GM12878 (cell line): ENCODE measurements around the gene RBM4B. TPM values are rescaled to one million over a fixed set of nuclear protein-coding genes. Genes with fewer than 3 reads are reported as not detected.

Source experiments
- ATAC-seq: fragments of 200-7000 bp; cut with Tn5 transposase; 3 replicates; pipeline ENCODE4 v1.9.1; 2020; ENCODE audit warnings: mild to moderate bottlenecking, moderate library complexity
- BruUV-seq: library from RNA; stranded (reverse); fragments of 400-500 nt; replicated peaks from 2 replicates; lab custom pipeline; 2021; lab: Mats Ljungman, UMichigan
- CTCF ChIA-PET: fragments of 300-600 bp; sonication (Branson Sonifier 250); formaldehyde crosslinking; extraction: SDS; loops from one replicate; lab custom pipeline; 2021; ENCODE audit warnings: inconsistent platforms; lab: Yijun Ruan, JAX
- POLR2A ChIA-PET: fragments of 350-600 bp; formaldehyde crosslinking; extraction: SDS; loops from one replicate; lab custom pipeline; 2021; ENCODE audit warnings: inconsistent platforms; lab: Charles Lee
- RAD21 ChIA-PET: fragments of 300-600 bp; sonication (Branson Sonifier 250); formaldehyde crosslinking; loops from one replicate; lab custom pipeline; 2023; ENCODE audit warnings: antibody characterized with exemption; ENCODE audit not compliant: unreplicated experiment; lab: Charles Lee
- SMC1A ChIA-PET: fragments of 300-600 bp; sonication (Branson Sonifier 250); formaldehyde crosslinking; loops from one replicate; lab custom pipeline; 2023; ENCODE audit not compliant: unreplicated experiment, uncharacterized antibody; lab: Charles Lee
- DNase-seq: peaks from one replicate; pipeline ENCODE4 v3.0.0-alpha.2; 2011; ENCODE audit warnings: low read depth, low spot score
- FAIRE-seq: peaks from 3 replicates; lab custom pipeline; 2011; peaks lifted over from hg19 to GRCh38; lab: Jason Lieb, UNC
- H2AFZ ChIP-seq: 2 replicates; pipeline ENCODE4 v1.6.0; 2011; ENCODE audit warnings: low read depth, low read length, control low read depth; ENCODE audit not compliant: control insufficient read depth
- H3K27ac ChIP-seq: 2 replicates; pipeline ENCODE4 v1.5.1; 2011; ENCODE audit warnings: control low read depth; ENCODE audit not compliant: control insufficient read depth, insufficient read depth
- H3K27me3 ChIP-seq, 2 experiments: replicated peaks in 1 of 2; 2 replicates each; pipeline versions ENCODE4 v1.6.0 to v1.6.1; 2011; ENCODE audit warnings: low read length in 1 of 2; ENCODE audit not compliant: control insufficient read depth in 2 of 2, insufficient read depth in 2 of 2
- H3K36me3 ChIP-seq, 2 experiments: 2 replicates each; pipeline ENCODE4 v1.5.1; 2011; ENCODE audit warnings: low read length in 1 of 2; ENCODE audit not compliant: control insufficient read depth in 2 of 2, insufficient read depth in 2 of 2
- H3K4me1 ChIP-seq: 2 replicates; pipeline ENCODE4 v1.6.1; 2011; ENCODE audit warnings: mild to moderate bottlenecking, low read length, moderate library complexity, mixed read lengths; ENCODE audit not compliant: control insufficient read depth, insufficient read depth
- H3K4me2 ChIP-seq: 2 replicates; pipeline ENCODE4 v1.6.0; 2011; ENCODE audit warnings: control low read depth; ENCODE audit not compliant: control insufficient read depth, insufficient read depth
- H3K4me3 ChIP-seq: fragments of 200-600 bp; sonication (generic); 2 replicates; pipeline ENCODE4 v1.5.1; 2016
- H3K79me2 ChIP-seq: 2 replicates; pipeline ENCODE4 v1.6.0; 2011; ENCODE audit warnings: low read length; ENCODE audit not compliant: control insufficient read depth, insufficient read depth
- H3K9ac ChIP-seq: 2 replicates; pipeline ENCODE4 v1.8.0; 2011; ENCODE audit warnings: low read length, control low read depth, mixed read lengths; ENCODE audit not compliant: control insufficient read depth, insufficient read depth
- H3K9me3 ChIP-seq: replicated peaks from 3 replicates; pipeline ENCODE4 v1.5.1; 2011; ENCODE audit warnings: mild to moderate bottlenecking, low read length; ENCODE audit not compliant: control insufficient read depth, insufficient read depth
- H4K20me1 ChIP-seq: 2 replicates; pipeline ENCODE4 v1.6.0; 2011; ENCODE audit not compliant: control insufficient read depth, insufficient read depth
- FOXK2 ChIP-seq: fragments of 450-650 bp; IDR thresholded peaks from 2 replicates; pipeline ENCODE4 v1.6.1; 2017; ENCODE audit warnings: mild to moderate bottlenecking, moderate library complexity
- IKZF2 ChIP-seq, 2 experiments: fragments of 450-650 bp; IDR thresholded peaks; 2 replicates each; pipeline ENCODE4 v1.6.1; 2017; ENCODE audit warnings: mild to moderate bottlenecking in 2 of 2, moderate library complexity in 2 of 2
- LARP7 ChIP-seq: fragments of 450-650 bp; IDR thresholded peaks from 2 replicates; pipeline ENCODE4 v1.6.1; 2017; ENCODE audit warnings: mild to moderate bottlenecking
- MTA3 ChIP-seq: IDR thresholded peaks from 2 replicates; pipeline ENCODE4 v1.6.1; 2012; ENCODE audit warnings: low read length, inconsistent platforms, borderline replicate concordance
- NR2F1 ChIP-seq: fragments of 450-650 bp; conservative IDR thresholded peaks from 2 replicates; pipeline ENCODE4 v1.6.1; 2017; ENCODE audit warnings: mild to moderate bottlenecking
- TCF3 ChIP-seq: IDR thresholded peaks from 2 replicates; pipeline ENCODE4 v1.6.1; 2012; ENCODE audit warnings: low read depth, mild to moderate bottlenecking, low read length, borderline replicate concordance; ENCODE audit not compliant: insufficient read depth
- WGBS: methylation state at CpG from one replicate; pipeline ENCODE4 v1.1.6; 2016; ENCODE audit warnings: low lambda C conversion rate; ENCODE audit not compliant: insufficient replicate concordance, insufficient coverage; ENCODE audit errors: missing lambda C conversion rate; 5-methylcytosine and 5-hydroxymethylcytosine counted together
- in situ Hi-C: fragments of 300-500 bp; cut with MboI; formaldehyde crosslinking; loops from 9 replicates; pipeline ENCODE4 v1.14.3; 2018; ENCODE audit warnings: mixed read lengths
- intact Hi-C: fragments of 100-400 bp; cut with micrococcal nuclease; formaldehyde crosslinking; loops from one replicate; pipeline ENCODE4 v1.14.2; 2022; ENCODE audit not compliant: unreplicated experiment
- polyA plus RNA-seq, 11 experiments: library from polyadenylated mRNA; depleted of rRNA in 4 of 11; unstranded in 6 of 11; stranded (reverse) in 5 of 11; fragments of >200 nt; fragmentation: Nextera tagmentation in 4 of 11; fragmentation: Illumina TruSeq in 1 of 11; extraction: Ambion mirVana in 4 of 11; extraction: Trizol in 1 of 11; gene quantifications; 1 replicate in 1 of 11; 2 replicates in 10 of 11; pipeline versions ENCODE4 v1.2.1 to v1.2.3, GENCODE V29; 2011 to 2016; ENCODE audit warnings: inconsistent platforms in 2 of 11, missing spikeins in 2 of 11, low read depth in 1 of 11
- total RNA-seq, 4 experiments: library from RNA; depleted of rRNA in 3 of 4; stranded (reverse); fragments of >200 nt in 3 of 4; fragmentation: Illumina TruSeq in 1 of 4; extraction: Trizol in 1 of 4; gene quantifications; 2 replicates each; pipeline versions ENCODE4 v1.2.1 to v1.2.3, GENCODE V29; 2013 to 2021
- TF ChIP-seq, protein P1 (sequence below): fragments of 450-650 bp; conservative IDR thresholded peaks from 2 replicates; pipeline ENCODE4 v1.6.1; 2017; ENCODE audit warnings: mild to moderate bottlenecking, moderate library complexity

Gene RBM4B
- total and polyA plus RNA-seq, 10 of the 15 experiments (the other 5 are each of a cell fraction or from before 2014, with no cell fraction given) = 16.1 to 37.0 (median 21.6) TPM

DNA sequence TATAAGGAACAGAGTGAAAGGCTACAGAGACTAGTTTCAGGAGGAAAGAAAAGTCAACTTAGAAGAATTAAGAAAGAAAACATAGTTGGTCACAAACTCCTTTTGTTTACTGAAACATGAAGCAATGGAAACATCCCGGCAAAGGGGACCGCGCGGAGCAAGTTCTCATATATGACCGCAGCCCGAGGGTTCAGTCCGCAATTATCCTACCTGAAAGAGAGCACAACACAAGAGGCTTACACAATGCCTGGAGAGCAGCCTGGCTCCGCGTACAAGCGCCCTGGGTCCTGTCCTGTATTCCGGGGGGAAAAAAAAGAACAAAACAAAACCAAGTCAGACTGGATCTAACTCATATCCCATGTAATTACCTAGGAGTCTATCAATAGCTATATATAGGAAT lies 12.3 kb downstream of the RBM4B start:
- no peak overlapping the region for H2AFZ ChIP-seq
- no TSS peak for BruUV-seq
- H3K4me3 ChIP-seq = no peak overlapping the region
- H4K20me1 ChIP-seq = no peaks in the 10 kb centered on the region
- H3K4me1 ChIP-seq = no peaks in the 10 kb centered on the region
- no peak for ATAC-seq
- RAD21 ChIA-PET = no interaction called here
- in situ Hi-C loops (no loop called here), intact Hi-C loops (no loop called here)
- peaks cover 4 to 35% of the 10 kb centered on the region in 2 experiments for H3K36me3 ChIP-seq
- SMC1A ChIA-PET = interaction anchor here (1.5 to 3.4 kb wide), 2 partner anchors 10 to 12 kb away, joined by 3 to 12 read pairs; partner anchors contain the start of gene RBM4B
- FAIRE-seq = no peak
- POLR2A ChIA-PET = no interaction called here
- no peak overlapping the region for H3K27ac ChIP-seq
- peaks cover 1% of the 10 kb centered on the region for H3K79me2 ChIP-seq
- H3K27me3 ChIP-seq = no peaks in the 10 kb centered on the region
- no peak for TF ChIP-seq NR2F1
- no peak for TF ChIP-seq TCF3
- TF ChIP-seq LARP7 = no peak
- no peak for TF ChIP-seq MTA3
- no peak for TF ChIP-seq FOXK2
- TF ChIP-seq, protein P1, sequence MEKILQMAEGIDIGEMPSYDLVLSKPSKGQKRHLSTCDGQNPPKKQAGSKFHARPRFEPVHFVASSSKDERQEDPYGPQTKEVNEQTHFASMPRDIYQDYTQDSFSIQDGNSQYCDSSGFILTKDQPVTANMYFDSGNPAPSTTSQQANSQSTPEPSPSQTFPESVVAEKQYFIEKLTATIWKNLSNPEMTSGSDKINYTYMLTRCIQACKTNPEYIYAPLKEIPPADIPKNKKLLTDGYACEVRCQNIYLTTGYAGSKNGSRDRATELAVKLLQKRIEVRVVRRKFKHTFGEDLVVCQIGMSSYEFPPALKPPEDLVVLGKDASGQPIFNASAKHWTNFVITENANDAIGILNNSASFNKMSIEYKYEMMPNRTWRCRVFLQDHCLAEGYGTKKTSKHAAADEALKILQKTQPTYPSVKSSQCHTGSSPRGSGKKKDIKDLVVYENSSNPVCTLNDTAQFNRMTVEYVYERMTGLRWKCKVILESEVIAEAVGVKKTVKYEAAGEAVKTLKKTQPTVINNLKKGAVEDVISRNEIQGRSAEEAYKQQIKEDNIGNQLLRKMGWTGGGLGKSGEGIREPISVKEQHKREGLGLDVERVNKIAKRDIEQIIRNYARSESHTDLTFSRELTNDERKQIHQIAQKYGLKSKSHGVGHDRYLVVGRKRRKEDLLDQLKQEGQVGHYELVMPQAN = no peak
- TF ChIP-seq IKZF2 (IDR thresholded peaks at IDR 0.05) = no peak
- DNase-seq = no peak
- H3K9ac ChIP-seq = no peak overlapping the region
- H3K9me3 ChIP-seq = no peaks in the 10 kb centered on the region
- WGBS = 95% methylated on average over 11 of the region's 11 CpGs
- CTCF ChIA-PET = interaction anchor here (1.1 to 2.0 kb wide), 2 partner anchors 27 to 87 kb away, joined by 3 to 6 read pairs; no protein-coding TSS in a partner anchor
- no peak overlapping the region for H3K4me2 ChIP-seq
